HG02943 (cell line): ENCODE measurements around the gene MSANTD1.

ENCODE experiments used
- ATAC-seq: cut with Tn5 transposase; IDR thresholded peaks from one replicate; pipeline ENCODE4 v1.9.1; 2021; ENCODE audit warnings: mild to moderate bottlenecking, low read depth, moderate library complexity; ENCODE audit not compliant: unreplicated experiment

Gene MSANTD1

DNA sequence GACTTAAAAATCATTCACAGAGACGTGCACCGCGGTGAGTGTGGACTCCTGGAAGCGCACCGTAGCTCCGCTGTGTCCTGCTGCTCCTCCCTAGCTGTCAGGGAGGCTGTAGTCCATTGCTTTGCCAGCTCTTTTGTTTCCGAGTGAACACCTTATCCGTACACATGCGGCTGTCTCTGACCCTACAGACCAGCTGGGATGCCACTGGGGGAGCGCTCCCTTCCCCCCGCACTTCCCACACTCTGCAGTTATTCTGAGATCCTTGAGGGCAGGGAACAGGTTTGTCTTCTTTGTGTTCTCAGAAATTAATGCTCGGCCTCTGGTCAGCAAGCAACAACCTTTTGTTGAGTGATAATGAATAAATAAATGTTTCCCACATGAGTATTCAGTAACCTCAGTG, 33.7 kb upstream of the MSANTD1 start:
- no peak for ATAC-seq

DNA sequence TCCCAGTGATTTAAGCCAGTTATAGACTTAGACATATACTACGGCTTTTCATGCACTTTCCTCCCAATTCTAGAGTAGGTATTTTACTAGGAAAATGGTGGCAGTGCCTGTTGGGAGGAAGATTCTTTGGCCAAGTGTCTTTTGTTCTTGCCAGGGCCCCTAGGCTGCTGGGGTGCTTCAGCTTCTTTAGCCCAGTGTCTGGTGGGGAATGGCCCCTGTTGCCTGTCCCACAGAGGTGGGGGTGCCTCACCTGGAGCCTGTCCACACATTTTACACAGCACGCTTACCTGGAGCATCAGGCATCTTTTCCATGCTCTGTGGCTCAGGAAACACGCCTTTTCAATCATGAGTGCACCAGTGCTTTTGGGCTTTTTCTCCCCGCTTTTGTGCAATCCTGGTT, 33.2 kb upstream of the MSANTD1 start:
- ATAC-seq = no peak

DNA sequence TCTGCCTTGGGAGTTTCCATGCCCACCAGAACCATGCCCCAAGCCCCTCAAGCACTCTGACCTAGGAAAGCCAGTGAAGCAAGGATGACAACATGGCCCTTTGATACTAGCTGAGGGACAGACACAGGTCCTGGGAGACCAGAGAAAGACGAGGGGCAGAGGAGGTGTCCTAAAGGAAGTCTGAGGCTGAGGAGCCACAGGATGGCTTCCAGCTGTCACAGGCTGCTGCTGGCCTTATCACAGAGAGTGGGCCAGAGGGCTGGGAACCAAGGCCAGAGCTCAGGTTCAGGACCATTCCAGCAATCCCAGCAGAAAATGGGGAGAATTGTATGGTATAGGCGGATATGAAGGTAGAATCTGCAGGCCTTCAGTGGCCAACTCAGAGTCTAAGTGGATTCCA, 31.7 kb upstream of the MSANTD1 start:
- no peak for ATAC-seq

DNA sequence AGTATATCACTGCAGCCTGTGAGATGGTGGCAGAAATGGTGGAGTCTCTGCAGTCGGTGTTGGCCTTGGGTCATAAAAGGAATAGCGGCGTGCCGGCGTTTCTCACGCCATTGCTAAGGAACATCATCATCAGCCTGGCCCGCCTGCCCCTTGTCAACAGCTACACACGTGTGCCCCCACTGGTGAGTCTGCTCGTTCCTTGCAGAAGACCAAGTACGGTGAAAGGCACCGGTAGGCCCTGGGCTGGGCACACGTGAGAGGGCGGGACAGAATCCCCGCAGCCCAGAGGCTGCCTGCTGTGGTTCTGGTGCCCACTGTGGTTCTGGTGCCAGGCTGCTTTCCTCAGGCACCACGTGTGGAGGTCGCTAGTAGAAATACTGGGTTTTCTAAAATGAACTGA, 31.2 kb upstream of the MSANTD1 start:
- no peak for ATAC-seq

DNA sequence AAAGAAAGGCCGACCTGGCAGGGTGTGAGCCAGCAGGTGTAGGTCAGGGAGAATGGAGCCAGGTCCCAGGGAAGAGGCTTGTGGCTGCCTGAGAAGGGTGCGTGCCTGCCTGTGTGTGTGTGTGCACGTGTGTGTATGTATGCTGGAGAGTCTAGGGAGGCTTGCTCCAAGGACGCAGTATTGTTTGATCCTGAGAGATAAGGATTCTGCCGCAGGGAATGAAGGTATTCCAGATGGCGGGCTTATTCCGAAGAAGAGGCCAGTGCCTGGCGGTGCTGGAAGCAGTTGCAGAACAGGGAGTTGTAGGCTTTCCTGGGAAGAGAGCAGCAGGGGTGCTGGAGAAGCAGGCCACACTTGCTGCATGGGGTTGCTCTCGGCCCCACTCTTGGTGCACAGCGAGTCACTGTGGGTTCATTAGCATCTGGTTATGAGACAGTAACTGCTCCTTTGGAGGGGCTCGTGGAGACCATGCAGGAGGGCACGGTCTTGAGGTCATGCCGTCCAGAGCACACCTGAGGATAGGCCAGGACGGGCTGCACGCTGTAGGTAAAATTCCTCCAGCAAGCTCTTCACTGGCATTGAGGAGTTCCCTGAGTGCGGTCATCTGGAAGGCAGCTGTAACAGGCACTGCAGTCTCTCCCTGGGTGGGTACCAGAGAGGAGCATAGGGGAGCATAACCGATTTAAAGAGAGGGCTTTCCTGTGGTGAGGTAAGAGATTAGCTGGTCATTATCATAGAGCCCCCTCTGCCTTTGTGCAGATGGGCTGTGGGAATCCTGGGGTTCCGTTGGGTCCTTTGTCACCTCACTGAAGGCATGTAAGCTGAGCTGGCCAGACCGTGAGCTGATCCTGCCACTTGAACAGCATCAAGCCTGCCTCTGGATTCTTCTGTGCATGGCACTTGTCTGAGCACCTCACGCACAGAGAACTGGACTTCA, 29.9 kb upstream of the MSANTD1 start:
- ATAC-seq = no peak

DNA sequence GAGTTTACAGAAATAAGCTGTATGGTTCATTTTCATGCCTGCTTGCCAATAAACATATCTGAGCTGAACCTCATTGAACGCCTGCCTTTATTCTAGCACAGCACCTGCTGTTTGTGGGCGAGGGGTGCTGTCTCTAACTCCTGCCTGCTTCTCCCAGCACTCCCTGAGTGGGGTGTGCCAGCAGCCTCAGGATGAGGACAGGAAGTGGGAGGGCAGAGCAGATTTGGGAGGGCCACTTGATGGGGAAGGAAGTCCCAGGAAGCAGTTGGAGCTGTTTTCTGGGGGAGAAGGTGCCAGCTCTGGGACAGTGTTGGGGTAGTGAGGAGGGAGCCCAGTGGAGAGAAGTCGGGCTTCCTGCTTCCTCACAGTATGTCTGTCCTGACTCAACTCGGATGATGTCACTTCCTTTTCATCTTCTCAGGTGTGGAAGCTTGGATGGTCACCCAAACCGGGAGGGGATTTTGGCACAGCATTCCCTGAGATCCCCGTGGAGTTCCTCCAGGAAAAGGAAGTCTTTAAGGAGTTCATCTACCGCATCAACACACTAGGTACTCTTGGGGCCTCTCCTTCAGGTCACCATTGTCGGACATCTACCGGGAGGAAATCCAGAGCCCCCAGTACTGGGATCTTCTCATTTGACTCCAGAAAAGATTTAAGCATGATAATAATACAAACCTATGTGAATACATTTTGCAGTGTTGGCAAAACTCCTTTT, 29.0 kb upstream of the MSANTD1 start:
- ATAC-seq = no peak

DNA sequence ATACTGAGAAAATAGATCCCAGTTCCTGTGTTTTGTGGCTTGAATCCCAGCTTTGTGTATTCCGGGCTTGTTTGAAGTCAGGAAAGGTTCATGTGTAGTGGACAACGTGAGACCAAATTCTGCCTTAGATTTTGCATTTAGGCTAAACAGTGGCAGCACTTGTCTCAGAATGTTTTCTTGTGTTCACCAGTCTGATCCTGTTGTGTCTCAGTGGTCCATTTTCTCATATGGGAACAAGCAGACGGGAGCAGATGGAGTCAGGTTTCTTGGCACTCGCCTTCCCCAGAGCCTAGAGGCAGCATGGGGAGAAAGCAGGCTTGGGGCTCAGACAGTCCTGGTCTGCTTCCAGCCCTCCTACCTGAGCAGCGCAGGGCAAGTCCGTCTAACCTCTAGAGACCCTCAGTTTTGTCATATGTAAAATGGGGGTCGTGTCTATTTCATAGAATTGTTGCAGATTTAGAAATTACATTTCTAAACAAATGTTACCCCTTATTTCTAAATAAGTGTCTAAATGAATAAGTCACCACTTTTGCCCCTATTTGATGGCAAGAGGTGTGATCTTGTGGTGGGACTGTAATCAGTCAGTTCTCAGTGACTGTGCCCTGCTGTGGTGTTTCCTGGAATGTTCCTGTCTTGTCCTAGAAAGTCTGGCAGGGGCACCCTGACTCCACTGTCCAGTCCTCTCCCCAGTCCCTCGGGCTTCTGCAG, 28.3 kb upstream of the MSANTD1 start:
- ATAC-seq = no peak

DNA sequence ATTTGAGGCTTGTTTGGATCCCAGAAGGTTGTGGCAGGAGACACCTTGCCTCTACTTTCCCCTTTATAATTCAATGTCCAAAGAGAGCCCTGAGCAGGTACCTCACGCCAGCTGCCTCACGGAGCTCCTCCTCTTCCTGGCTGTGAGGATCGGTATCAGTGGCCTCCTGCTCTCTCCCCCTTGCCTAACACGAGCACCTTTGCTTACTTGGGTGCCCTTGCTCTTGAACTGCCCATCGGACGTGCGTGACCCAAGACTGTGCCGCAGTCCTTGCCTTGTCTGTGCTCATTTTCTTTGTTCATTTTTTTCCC, 27.8 kb upstream of the MSANTD1 start:
- no peak for ATAC-seq

DNA sequence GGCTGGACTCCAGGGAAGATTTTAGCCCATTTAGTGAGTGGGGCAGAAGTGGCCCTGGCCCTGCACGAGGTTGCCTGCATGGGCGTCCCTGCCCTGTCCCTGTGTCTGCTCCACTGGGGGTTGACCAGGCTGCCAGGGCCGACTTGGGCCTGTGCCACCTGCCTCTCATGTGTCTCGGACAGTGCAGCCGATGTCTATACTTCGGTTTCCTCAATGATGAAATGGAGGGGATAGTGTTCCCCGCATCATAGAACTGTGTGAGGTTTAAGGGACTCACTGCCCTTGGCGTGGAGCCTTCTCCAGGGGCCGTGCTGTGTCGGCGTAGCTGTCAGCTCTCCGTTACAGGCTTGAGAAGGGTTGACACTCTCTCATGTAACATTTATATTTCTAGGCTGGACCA, 27.0 kb upstream of the MSANTD1 start:
- ATAC-seq = no peak

DNA sequence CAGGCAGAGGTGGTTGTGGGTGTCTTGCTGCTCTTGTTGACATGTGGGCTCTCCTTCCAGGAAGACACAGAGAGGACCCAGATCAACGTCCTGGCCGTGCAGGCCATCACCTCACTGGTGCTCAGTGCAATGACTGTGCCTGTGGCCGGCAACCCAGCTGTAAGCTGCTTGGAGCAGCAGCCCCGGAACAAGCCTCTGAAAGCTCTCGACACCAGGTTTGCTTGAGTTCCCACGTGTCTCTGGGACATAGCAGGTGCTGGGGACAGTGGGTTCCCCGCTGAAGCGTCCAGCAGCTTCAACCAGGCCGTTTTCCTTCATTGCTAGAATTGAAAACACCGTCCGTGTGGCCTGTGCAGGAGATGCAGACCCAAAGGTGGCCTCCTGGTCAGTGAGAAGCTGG, 25.6 kb upstream of the MSANTD1 start:
- no peak for ATAC-seq

DNA sequence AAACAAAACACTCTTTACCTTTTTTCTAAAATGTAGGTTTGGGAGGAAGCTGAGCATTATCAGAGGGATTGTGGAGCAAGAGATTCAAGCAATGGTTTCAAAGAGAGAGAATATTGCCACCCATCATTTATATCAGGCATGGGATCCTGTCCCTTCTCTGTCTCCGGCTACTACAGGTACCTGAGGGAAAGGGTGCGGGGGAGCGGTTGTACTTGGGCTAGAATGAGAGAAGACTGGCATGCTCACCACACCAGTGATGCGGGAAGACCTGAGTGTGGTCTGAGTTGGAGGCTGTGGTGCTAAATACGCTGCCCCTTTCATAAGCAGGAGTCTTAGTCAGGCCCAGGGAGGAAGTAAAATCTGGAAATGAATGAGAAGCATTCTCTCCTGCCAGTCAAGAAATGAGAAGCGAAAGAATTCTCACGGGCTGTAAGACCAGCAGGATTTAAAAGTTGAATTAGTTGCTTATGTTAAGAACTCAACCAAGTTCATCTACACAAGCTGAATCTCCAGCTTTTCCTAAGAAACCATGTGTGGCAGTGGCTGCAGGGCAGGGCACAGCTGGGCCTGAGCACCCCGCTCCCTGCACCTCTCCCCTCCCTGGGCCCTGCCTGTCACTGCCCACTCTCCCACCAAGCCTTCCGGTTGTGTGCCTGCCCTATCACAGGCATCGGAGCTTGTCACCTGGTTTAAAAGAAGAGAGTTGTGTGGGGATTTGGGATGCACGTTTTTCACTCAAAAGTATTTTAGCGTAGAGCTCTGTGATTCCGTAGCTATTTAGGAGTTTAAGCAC, 24.8 kb upstream of the MSANTD1 start:
- no peak for ATAC-seq

DNA sequence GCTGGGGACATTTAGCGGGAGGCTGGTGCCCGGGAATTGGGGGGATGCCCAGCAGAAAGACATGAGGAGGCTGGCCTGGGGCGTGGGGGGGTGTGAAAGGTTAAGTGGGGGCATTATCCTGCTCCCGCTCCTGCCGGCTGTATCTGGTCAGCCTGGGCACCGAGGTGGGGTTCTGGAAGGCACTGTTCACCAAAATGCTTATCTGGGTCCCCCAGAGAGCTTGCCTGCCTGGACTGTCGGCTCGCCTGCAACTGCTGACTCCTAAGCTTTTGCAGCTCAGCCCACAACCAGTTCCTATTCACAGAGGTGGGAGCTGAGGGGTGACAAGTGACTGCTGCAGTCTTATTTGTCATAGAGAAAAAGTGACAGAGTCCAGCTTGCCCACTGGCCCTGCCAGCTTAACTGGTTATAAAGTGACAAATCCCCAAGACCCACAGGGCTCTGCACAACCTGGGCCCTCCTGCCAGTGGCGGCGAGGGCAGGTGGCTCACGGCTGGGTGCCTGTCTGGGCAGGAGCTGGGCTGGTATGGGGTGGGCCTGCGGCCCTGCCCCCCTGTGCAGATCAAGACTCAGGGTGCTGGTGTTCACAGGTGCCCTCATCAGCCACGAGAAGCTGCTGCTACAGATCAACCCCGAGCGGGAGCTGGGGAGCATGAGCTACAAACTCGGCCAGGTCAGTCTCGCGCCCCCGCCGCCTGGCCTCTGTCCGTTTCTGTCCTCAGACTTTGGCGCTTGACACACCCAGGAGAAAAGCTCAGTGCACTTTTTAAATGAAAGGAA, 23.7 kb upstream of the MSANTD1 start:
- ATAC-seq = no peak

DNA sequence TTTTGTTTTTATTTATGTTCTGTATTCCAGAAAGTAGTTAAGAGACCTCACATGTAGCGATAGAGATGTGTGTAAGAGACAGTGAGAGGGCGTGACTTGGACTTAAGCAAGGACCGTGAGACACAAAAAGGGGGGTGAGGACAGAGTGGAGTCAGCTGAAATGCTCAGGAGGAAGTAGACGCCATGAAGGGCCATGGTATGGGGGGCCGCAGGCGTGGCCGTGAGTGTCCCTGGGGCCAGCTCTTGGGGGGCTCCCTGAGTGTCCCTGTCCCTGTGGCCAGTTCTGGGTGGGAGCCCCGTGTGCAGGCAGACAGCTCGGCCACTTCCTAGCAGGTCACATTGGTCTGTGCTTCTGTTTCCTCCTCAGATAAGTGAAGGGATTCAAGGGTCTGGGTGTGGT, 23.0 kb upstream of the MSANTD1 start:
- no peak for ATAC-seq

DNA sequence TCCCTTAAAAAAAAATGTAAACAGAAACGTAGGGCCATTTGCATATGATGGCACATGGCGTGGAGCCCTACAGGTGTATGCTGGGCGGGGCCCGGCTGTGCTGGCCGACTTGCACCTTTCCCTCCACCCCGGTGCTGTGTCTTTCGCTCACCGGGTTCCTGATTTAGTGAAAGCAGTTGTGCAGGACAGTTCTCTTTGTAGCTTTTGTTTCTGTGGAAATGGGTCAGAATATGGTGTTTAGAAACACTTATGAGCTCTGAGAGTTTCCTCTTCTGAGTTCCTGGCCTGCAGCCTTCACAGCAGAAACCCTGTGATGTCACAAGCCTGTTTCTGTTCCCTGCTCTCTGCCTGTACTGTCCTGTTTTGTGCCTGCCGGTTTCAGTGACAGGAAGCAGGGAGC, 22.5 kb upstream of the MSANTD1 start:
- no peak for ATAC-seq

DNA sequence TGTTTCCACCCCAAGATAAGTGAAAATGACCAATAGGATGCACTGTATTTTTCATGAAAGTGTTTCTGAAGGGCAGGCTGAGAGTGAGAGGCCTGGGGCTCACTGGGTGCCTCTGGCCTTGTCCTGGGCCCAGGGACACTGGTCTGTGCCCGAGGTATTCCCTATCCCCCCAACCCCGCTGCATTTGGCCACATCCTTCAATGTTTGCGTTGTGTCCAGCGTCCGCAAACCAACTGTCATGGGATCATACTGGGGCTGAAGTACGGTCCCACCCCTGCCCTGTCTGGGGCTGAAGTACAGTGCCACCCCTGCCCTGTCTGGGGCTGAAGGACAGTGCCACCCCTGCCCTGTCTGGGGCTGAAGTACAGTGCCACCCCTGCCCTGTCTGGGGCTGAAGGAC, 22.0 kb upstream of the MSANTD1 start:
- ATAC-seq = no peak

DNA sequence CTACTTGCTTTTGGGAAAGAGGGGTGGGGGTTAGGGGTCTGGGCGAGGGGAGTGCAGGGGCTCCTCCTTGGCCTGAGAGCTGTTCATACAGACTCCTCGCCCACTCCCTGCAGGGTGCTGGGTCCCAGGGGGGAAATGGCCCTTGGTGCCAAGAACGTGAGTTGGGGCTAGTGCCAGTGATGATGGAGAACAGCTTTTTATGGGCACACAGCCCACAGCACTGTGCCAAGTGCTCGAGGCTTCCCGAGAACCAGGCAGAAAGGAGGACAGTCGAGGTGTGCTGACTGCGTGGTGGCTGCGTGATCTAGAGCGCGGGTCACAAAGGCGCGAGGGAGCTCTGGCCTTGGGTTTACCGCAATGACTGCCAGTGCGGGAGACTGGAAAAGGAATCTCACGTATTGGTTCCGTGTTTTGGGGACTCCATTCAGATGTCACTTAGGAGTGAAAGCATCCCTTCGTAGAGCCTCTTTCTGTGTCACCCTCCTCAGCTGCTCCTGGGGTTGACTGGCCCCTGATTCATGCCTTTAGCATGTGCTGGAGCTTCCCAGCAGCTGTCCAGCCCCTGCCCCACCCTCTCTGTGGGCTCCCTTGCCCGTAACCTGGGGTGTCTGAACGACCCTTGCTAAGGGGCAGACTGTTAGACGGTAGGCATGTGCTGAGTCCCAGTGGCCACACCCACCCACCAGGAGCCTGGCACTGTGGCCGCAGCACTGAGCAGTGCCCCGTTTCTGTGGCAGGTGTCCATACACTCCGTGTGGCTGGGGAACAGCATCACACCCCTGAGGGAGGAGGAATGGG, 20.9 kb upstream of the MSANTD1 start:
- no peak for ATAC-seq

DNA sequence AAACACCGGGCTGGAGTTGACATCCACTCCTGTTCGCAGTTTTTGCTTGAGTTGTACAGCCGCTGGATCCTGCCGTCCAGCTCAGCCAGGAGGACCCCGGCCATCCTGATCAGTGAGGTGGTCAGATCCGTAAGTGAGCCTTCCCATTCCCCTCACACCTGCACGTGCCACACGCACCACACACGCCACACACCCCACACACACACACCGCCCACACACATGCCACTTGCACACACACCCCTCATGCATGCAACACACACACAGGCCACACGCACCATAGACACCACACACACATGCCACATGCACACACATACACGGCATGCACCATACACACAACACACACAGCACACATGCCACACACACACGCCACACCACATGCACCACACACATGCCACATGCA, 20.1 kb upstream of the MSANTD1 start:
- ATAC-seq = no peak

DNA sequence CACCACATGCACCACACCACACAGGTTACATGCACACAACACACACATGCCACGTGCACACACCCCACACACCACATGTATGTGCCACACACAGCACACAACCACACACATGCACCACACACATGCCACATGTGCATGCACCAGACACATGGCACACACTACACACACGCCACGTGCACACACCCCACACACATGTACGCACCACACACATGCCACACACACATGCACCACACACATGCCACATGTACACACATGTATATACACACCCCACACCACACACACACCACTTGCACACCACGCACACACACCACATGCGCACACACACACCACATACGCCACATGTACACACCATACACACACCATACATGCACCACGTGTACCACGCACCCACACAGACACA, 19.6 kb upstream of the MSANTD1 start:
- ATAC-seq = no peak

DNA sequence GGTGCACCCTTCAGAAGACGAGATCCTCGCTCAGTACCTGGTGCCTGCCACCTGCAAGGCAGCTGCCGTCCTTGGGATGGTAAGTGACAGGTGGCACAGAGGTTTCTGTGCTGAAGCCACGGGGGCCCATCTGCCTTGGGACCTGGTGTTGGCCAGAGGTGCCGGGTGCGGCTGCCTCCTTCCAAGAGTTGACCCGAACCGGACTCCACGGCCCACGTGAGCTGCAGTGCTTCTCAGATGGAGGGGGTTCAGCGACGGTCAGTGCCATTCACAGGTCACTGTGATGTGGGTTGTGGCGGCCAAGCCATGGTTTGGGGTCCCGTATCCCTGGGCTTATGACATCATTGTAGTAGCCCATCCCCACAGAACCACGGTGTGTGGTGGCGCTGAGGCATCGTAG, 19.0 kb upstream of the MSANTD1 start:
- ATAC-seq = no peak
